ENCODE data around the gene FBXO10. TPM values are rescaled to one million over a fixed set of nuclear protein-coding genes. Genes with fewer than 3 reads are reported as not detected.

The FBXO10 gene
- total RNA-seq, 2 experiments from 2014 or later, result 0.81 to 2.3 TPM

- Histone ChIP-seq H3K27me3 (ENCODE audit: control insufficient read depth in 1 of 2, insufficient read depth in 2 of 2, low read length in 2 of 2) (no peaks in the 10 kb centered on the region), H3K4me1 (ENCODE audit: insufficient read depth, low read length) (no peaks in the 10 kb centered on the region), H3K36me3 (ENCODE audit: insufficient read depth, low read length) (no peaks in the 10 kb centered on the region), H3K4me3 (ENCODE audit: low read length) (no peak overlapping the region), H3K9me3 (ENCODE audit: control insufficient read depth in 1 of 2, insufficient read depth in 1 of 2, low read length in 2 of 2) (peaks cover 0 to 9% of the 10 kb centered on the region in 2 experiments), H3K27ac (ENCODE audit: low read depth in 1 of 2, low read length in 2 of 2) (no peak overlapping the region)
- no peak for ATAC-seq (ENCODE audit: poor library complexity)
- Mint-ChIP-seq H3K4me1 (ENCODE audit: low read depth) (no peaks in the 10 kb centered on the region), H3K27me3 (no peaks in the 10 kb centered on the region), H3K27ac (no peak overlapping the region), H3K36me3 (ENCODE audit: low read depth) (peaks cover 13% of the 10 kb centered on the region), H3K9me3 (no peaks in the 10 kb centered on the region), H3K4me3 (no peak overlapping the region)
- ChIA-PET POLR2A (no interaction called here), CTCF (no interaction called here)
- DNase-seq, result no peak
- no peak for TF ChIP-seq CTCF (IDR thresholded peaks at IDR 0.05)
- intact Hi-C loops (cut with DNase I, micrococcal nuclease), result no loop called here
These were observed 13.4 kb downstream of the FBXO10 start for GRCh38 chr9:37562826-37563225.

- Mint-ChIP-seq H3K4me1 (ENCODE audit: low read depth) (no peaks in the 10 kb centered on the region), H3K36me3 (ENCODE audit: low read depth) (peaks cover 13% of the 10 kb centered on the region), H3K9me3 (no peaks in the 10 kb centered on the region), H3K27ac (no peak overlapping the region), H3K4me3 (no peak overlapping the region), H3K27me3 (no peaks in the 10 kb centered on the region)
- Histone ChIP-seq H3K36me3 (ENCODE audit: insufficient read depth, low read length) (no peaks in the 10 kb centered on the region), H3K9me3 (ENCODE audit: control insufficient read depth in 1 of 2, insufficient read depth in 1 of 2, low read length in 2 of 2) (peaks cover 0 to 9% of the 10 kb centered on the region in 2 experiments), H3K27me3 (ENCODE audit: control insufficient read depth in 1 of 2, insufficient read depth in 2 of 2, low read length in 2 of 2) (no peaks in the 10 kb centered on the region), H3K4me1 (ENCODE audit: insufficient read depth, low read length) (no peaks in the 10 kb centered on the region), H3K27ac (ENCODE audit: low read depth in 1 of 2, low read length in 2 of 2) (no peak overlapping the region), H3K4me3 (ENCODE audit: low read length) (no peak overlapping the region)
- CTCF ChIA-PET, result no interaction called here
- no peak for TF ChIP-seq CTCF (IDR thresholded peaks at IDR 0.05)
- no peak for ATAC-seq (ENCODE audit: poor library complexity)
- no peak for DNase-seq
- intact Hi-C loops (cut with DNase I, micrococcal nuclease), result no loop called here
- POLR2A ChIA-PET, result no interaction called here
These were observed 14.5 kb downstream of the FBXO10 start for GRCh38 chr9:37561682-37562081.

GRCh38 chr9:37559855-37560592 lies 16.2 kb downstream of the FBXO10 start:
- H3K27me3 Mint-ChIP-seq, result no peaks in the 10 kb centered on the region
- no peak for TF ChIP-seq CTCF (IDR thresholded peaks at IDR 0.05)
- ATAC-seq (ENCODE audit: poor library complexity) (no peak), DNase-seq (no peak)
- H3K36me3 Mint-ChIP-seq (ENCODE audit: low read depth), result peaks cover 9% of the 10 kb centered on the region
- Histone ChIP-seq H3K4me1 (ENCODE audit: insufficient read depth, low read length) (no peaks in the 10 kb centered on the region), H3K4me3 (ENCODE audit: low read length) (no peak overlapping the region), H3K27me3 (ENCODE audit: control insufficient read depth in 1 of 2, insufficient read depth in 2 of 2, low read length in 2 of 2) (no peaks in the 10 kb centered on the region), H3K36me3 (ENCODE audit: insufficient read depth, low read length) (no peaks in the 10 kb centered on the region), H3K9me3 (ENCODE audit: control insufficient read depth in 1 of 2, insufficient read depth in 1 of 2, low read length in 2 of 2) (peaks cover 0 to 9% of the 10 kb centered on the region in 2 experiments), H3K27ac (ENCODE audit: low read depth in 1 of 2, low read length in 2 of 2) (no peak overlapping the region)
- H3K4me3 Mint-ChIP-seq, result no peak overlapping the region
- ChIA-PET POLR2A (no interaction called here), CTCF (no interaction called here)
- no peaks in the 10 kb centered on the region for H3K9me3 Mint-ChIP-seq
- H3K4me1 Mint-ChIP-seq (ENCODE audit: low read depth), result no peaks in the 10 kb centered on the region
- intact Hi-C loops (cut with DNase I, micrococcal nuclease), result no loop called here
- H3K27ac Mint-ChIP-seq, result no peak overlapping the region
